Left colon (tissue), 2 donors: Measurements from ENCODE around the gene CPSF3. TPM values are rescaled to one million over a fixed set of nuclear protein-coding genes. Genes with fewer than 3 reads are reported as not detected.
A peak's percentile ranks its signal among the peaks of the same experiment; 100 is the strongest.

Experiments
- ATAC-seq: fragments of 200-7000 bp; cut with Tn5 transposase; one replicate; pipeline ENCODE4 v1.9.1; 2020; ENCODE audit warnings: mild to moderate bottlenecking, moderate library complexity
- DNase-seq, 2 donors: peaks; one replicate each; pipeline ENCODE4 v3.0.0-alpha.2; 2020
- intact Hi-C, 2 donors: fragments of 100-400 bp; cut with DNase I in 1 of 2; cut with micrococcal nuclease in 1 of 2; formaldehyde crosslinking; loops; one replicate each; pipeline versions ENCODE4 v1.11.2 to v1.14.0; 2022; cut with DNase I, micrococcal nuclease
- long read RNA-seq: library from polyadenylated mRNA; unstranded; transcript quantifications from one replicate; pipeline ENCODE4 v2.0.0, GENCODE V29; 2021
- total RNA-seq, 2 donors: library from RNA; stranded (reverse); fragmentation: NEBNext Ultra II Directional; extraction: Animal tissue kit (Norgen Biotek cat#: 25700); gene quantifications; one replicate each; pipeline ENCODE4 v1.2.1, GENCODE V29; 2021
- donor health status: DM: no; HTN: no; CAD: no.
- donor health status: DM: yes; HTN: yes; CAD: no.

The CPSF3 gene
- total RNA-seq, result 10 to 100 TPM; 17.7 to 20.0 TPM
- long read RNA-seq, transcript CPSF3-201 (18 exons, 2,345 nt), result major isoform, 53 of 58 reads
- long read RNA-seq, partial matches to known transcripts, result 3 of 58 reads
- long read RNA-seq, other reads (novel, unspliced or antisense), result 2 of 58 reads

- intact Hi-C loops, result no loop called here
These were observed at the start of gene CPSF3, which contains the start of gene ITGB1BP1 for GRCh38 chr2:9423100-9423921. CPSF3 (plus strand) TSS chr2:9423654; CDS start chr2:9423774, 120 bp downstream. ITGB1BP1 (minus strand) TSS chr2:9423528; CDS start chr2:9418697, 4,831 bp downstream.

GRCh38 chr2:9374071-9374730 lies 49.3 kb upstream of the CPSF3 start:
- no peak for DNase-seq
- intact Hi-C loops, result no loop called here
- no peak for ATAC-seq

More at GRCh38 chr2:9423100-9423921, at the start of gene CPSF3, which contains the start of gene ITGB1BP1:
- peak; percentile 92 for ATAC-seq
- peak; percentile 97 to 98 for DNase-seq

GRCh38 chr2:9375857-9376428 lies 47.5 kb upstream of the CPSF3 start:
- DNase-seq (no peak), ATAC-seq (no peak)
- intact Hi-C loops, result no loop called here

GRCh38 chr2:9377461-9378097 lies 45.9 kb upstream of the CPSF3 start:
- ATAC-seq (no peak), DNase-seq (no peak)
- intact Hi-C loops, result no loop called here

- intact Hi-C loops, result no loop called here
- DNase-seq (peak; percentile 24 to 38), ATAC-seq (peak; percentile 64)
These were observed 44.7 kb upstream of the CPSF3 start for GRCh38 chr2:9378433-9379390.

- no peak for DNase-seq
- no peak for ATAC-seq
- intact Hi-C loops, result no loop called here
These were observed 44.1 kb upstream of the CPSF3 start for GRCh38 chr2:9379391-9379755.

- intact Hi-C loops, result no loop called here
- DNase-seq (peak; percentile 35 to 70), ATAC-seq (peak; percentile 76)
These were observed 42.5 kb upstream of the CPSF3 start for GRCh38 chr2:9380702-9381628.

- intact Hi-C loops, result no loop called here
- DNase-seq (no peak), ATAC-seq (no peak)
These were observed 40.7 kb upstream of the CPSF3 start for GRCh38 chr2:9382604-9383235.

GRCh38 chr2:9384521-9384920 lies 38.9 kb upstream of the CPSF3 start:
- no peak for DNase-seq
- intact Hi-C loops, result no loop called here
- no peak for ATAC-seq

GRCh38 chr2:9385841-9386240 lies 37.6 kb upstream of the CPSF3 start:
- intact Hi-C loops, result no loop called here
- ATAC-seq, result no peak
- no peak for DNase-seq

- DNase-seq (no peak), ATAC-seq (no peak)
- intact Hi-C loops, result no loop called here
These were observed 35.2 kb upstream of the CPSF3 start for GRCh38 chr2:9388199-9388681.

GRCh38 chr2:9388950-9389911 lies 34.2 kb upstream of the CPSF3 start:
- ATAC-seq (no peak), DNase-seq (no peak)

GRCh38 chr2:9390151-9390850 lies 33.2 kb upstream of the CPSF3 start:
- ATAC-seq, result no peak
- intact Hi-C loops, result no loop called here
- no peak for DNase-seq

More at GRCh38 chr2:9388950-9389911, 34.2 kb upstream of the CPSF3 start:
- intact Hi-C loops, result no loop called here

GRCh38 chr2:9390991-9391390 lies 32.5 kb upstream of the CPSF3 start:
- DNase-seq (no peak), ATAC-seq (no peak)
- intact Hi-C loops, result no loop called here
